CD14-positive monocyte (primary cell): ENCODE measurements around the gene FKBP9. TPM values are rescaled to one million over a fixed set of nuclear protein-coding genes. Genes with fewer than 3 reads are reported as not detected.
A peak's percentile ranks its signal among the peaks of the same experiment; 100 is the strongest.
"Not testable (repeated sequence)": the region's sequence is repeated elsewhere in the genome, so short reads cannot be mapped to it uniquely, and the experiment has no call there.

Experiments used
- DNase-seq, 3 donors: peaks; one replicate each; pipeline ENCODE4 v3.0.0-alpha.2; 2011 to 2022
- H2AFZ ChIP-seq: 2 replicates; pipeline ENCODE4 v1.6.0; 2012; ENCODE audit warnings: mild to moderate bottlenecking, low read depth, low read length, inconsistent platforms; ENCODE audit not compliant: insufficient read depth, poor library complexity, severe bottlenecking
- H3K27ac ChIP-seq, 2 donors: 1 replicate in 1 of 2; 2 replicates in 1 of 2; pipeline ENCODE4 v1.5.1; 2012 to 2013; ENCODE audit warnings: low read length in 2 of 2, control low read depth in 1 of 2, inconsistent platforms in 1 of 2, low read depth in 1 of 2, mild to moderate bottlenecking in 1 of 2
- H3K27me3 ChIP-seq, 2 donors: one replicate each; pipeline versions ENCODE4 v1.6.0 to v1.6.1; 2011 to 2013; ENCODE audit warnings: low read length in 2 of 2; ENCODE audit not compliant: control insufficient read depth in 2 of 2, insufficient read depth in 2 of 2
- H3K36me3 ChIP-seq, 2 donors: replicated peaks in 1 of 2; 1 replicate in 1 of 2; 2 replicates in 1 of 2; pipeline versions ENCODE4 v1.5.1 to v1.6.1; 2012 to 2013; ENCODE audit warnings: low read length in 2 of 2, control low read depth in 1 of 2, inconsistent platforms in 1 of 2, mild to moderate bottlenecking in 1 of 2; ENCODE audit not compliant: insufficient read depth in 2 of 2, control insufficient read depth in 1 of 2
- H3K4me1 ChIP-seq, 2 donors: 1 replicate in 1 of 2; 2 replicates in 1 of 2; pipeline versions ENCODE4 v1.5.1 to v1.6.1; 2012 to 2013; ENCODE audit warnings: low read length in 2 of 2, control low read depth in 1 of 2, inconsistent platforms in 1 of 2, mild to moderate bottlenecking in 1 of 2, moderate library complexity in 1 of 2; ENCODE audit not compliant: insufficient read depth in 2 of 2, control insufficient read depth in 1 of 2
- H3K4me2 ChIP-seq: replicated peaks from 2 replicates; pipeline ENCODE3; 2012; ENCODE audit warnings: low read length, moderate library complexity, mild to moderate bottlenecking; ENCODE audit not compliant: poor library complexity, severe bottlenecking; ENCODE audit errors: extremely low read depth
- H3K4me3 ChIP-seq, 3 experiments: fragments of 200-600 bp in 1 of 3; sonication (generic) in 1 of 3; replicated peaks in 1 of 3; 1 replicate in 2 of 3; 2 replicates in 1 of 3; pipeline ENCODE4 v1.5.1; 2011 to 2013; ENCODE audit warnings: low read length in 3 of 3, mild to moderate bottlenecking in 3 of 3, control low read depth in 2 of 3, low read depth in 2 of 3, inconsistent platforms in 1 of 3, moderate library complexity in 1 of 3
- H3K79me2 ChIP-seq: 2 replicates; pipeline ENCODE4 v1.6.0; 2012; ENCODE audit warnings: mild to moderate bottlenecking, control low read depth, inconsistent platforms, low read length, moderate library complexity; ENCODE audit not compliant: insufficient read depth
- H3K9ac ChIP-seq: 2 replicates; pipeline ENCODE4 v1.6.0; 2017; ENCODE audit warnings: low read length, mild to moderate bottlenecking; ENCODE audit not compliant: insufficient read depth, poor library complexity, severe bottlenecking
- H3K9me3 ChIP-seq, 2 donors: replicated peaks in 1 of 2; 1 replicate in 1 of 2; 2 replicates in 1 of 2; pipeline versions ENCODE4 v1.5.1 to v1.6.1; 2012 to 2013; ENCODE audit warnings: low read length in 2 of 2, control low read depth in 1 of 2; ENCODE audit not compliant: control insufficient read depth in 1 of 2, insufficient read depth in 1 of 2
- H4K20me1 ChIP-seq: 2 replicates; pipeline ENCODE4 v1.6.0; 2012; ENCODE audit warnings: mild to moderate bottlenecking, low read length, control low read depth, moderate library complexity; ENCODE audit not compliant: insufficient read depth
- H3K27ac Mint-ChIP-seq, 7 donors: one replicate each; pipeline ENCODE4 v1.8.0; 2020; ENCODE audit warnings: mild to moderate bottlenecking in 7 of 7, mixed read lengths in 7 of 7, moderate library complexity in 6 of 7, inconsistent platforms in 2 of 7
- H3K27me3 Mint-ChIP-seq, 3 donors: one replicate each; pipeline ENCODE4 v1.8.0; 2021 to 2022; ENCODE audit warnings: low read depth in 3 of 3, mild to moderate bottlenecking in 3 of 3, mixed read lengths in 3 of 3, moderate library complexity in 3 of 3, inconsistent platforms in 1 of 3
- H3K36me3 Mint-ChIP-seq, 2 donors: one replicate each; pipeline ENCODE4 v1.8.0; 2020; ENCODE audit warnings: mixed read lengths in 2 of 2, inconsistent platforms in 1 of 2, mild to moderate bottlenecking in 1 of 2
- H3K4me1 Mint-ChIP-seq: one replicate; pipeline ENCODE4 v1.8.0; 2020; ENCODE audit warnings: mild to moderate bottlenecking, mixed read lengths
- H3K4me3 Mint-ChIP-seq, 2 donors: one replicate each; pipeline ENCODE4 v1.8.0; 2020; ENCODE audit warnings: mild to moderate bottlenecking in 2 of 2, mixed read lengths in 2 of 2, moderate library complexity in 1 of 2
- H3K9me3 Mint-ChIP-seq, 7 donors: one replicate each; pipeline ENCODE4 v1.8.0; 2020 to 2022; ENCODE audit warnings: mixed read lengths in 7 of 7, mild to moderate bottlenecking in 6 of 7, moderate library complexity in 6 of 7, inconsistent platforms in 2 of 7
- WGBS: methylation state at CpG from one replicate; pipeline ENCODE4 v1.1.5; 2013; ENCODE audit warnings: missing lambda C conversion rate; ENCODE audit not compliant: insufficient coverage; 5-methylcytosine and 5-hydroxymethylcytosine counted together
- intact Hi-C, 2 donors: fragments of 100-400 bp; cut with micrococcal nuclease; formaldehyde crosslinking; loops; one replicate each; pipeline versions ENCODE4 v1.15.0 to v1.15.1; 2023
- polyA plus RNA-seq, 3 donors: library from polyadenylated mRNA; depleted of rRNA in 1 of 3; unstranded in 2 of 3; stranded (reverse) in 1 of 3; fragments of 300-500 nt in 2 of 3; fragments of >200 nt in 1 of 3; fragmentation: Illumina TruSeq in 2 of 3; gene quantifications; 1 replicate in 2 of 3; 2 replicates in 1 of 3; pipeline ENCODE4 v1.2.3, GENCODE V29; 2012 to 2021

FKBP9 gene
- polyA plus RNA-seq, 3 donors, result 2.9 to 5.6 (median 4.2) TPM

DNA sequence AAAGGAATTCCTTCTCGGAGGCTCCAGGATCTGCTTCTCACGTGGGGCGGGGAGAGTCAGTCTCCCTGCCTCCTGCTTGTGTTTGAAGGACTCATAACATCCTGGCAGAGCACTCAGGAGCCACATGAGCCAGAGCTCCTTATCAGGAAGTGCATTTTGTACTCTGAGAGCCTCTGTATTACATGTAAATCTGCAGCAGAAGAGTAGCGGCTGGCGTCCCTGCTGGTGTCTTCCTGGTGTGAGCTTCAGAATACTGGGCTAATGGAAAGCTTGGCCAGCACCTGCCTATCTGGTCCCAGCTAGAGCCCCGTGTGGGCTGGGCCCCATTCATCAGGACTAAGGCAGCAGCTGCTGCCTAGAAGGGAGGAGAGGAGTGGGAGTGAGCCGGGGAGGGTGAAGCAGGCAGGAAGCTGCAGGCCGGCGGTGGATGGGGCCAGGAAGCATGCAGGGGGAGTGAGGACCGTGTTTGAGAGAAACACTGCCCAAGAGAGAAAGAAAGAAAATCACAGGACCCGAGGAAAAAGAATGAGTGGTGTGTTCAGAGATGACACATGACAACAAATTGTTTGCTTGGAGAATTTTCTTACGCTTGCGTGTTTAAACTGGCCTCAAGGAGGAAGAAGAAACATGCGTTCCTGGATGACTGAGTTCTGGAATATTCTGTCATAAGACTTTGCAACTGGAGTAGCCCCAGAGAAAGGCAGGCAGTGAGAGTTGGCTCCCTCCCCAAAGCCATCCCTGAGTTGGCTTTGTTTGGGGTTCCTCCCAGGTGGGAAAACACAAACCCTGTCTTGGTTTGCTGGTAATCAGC lies 41.3 kb downstream of the FKBP9 start:
- H4K20me1 ChIP-seq, H3K27ac ChIP-seq, H3K4me1 ChIP-seq, H3K9me3 Mint-ChIP-seq, H3K4me3 ChIP-seq, H3K79me2 ChIP-seq, H3K9ac ChIP-seq, H3K9me3 ChIP-seq, DNase-seq, H3K27me3 ChIP-seq, H3K36me3 Mint-ChIP-seq, H3K36me3 ChIP-seq, intact Hi-C loops: not testable (repeated sequence)
- Histone ChIP-seq H2AFZ (peak overlapping the region; percentile 50), H3K4me2 (peak overlapping the region; percentile 15)
- H3K27me3 Mint-ChIP-seq, result peaks cover 10 to 28% (median 16%) of the 10 kb centered on the region in 3 donors
- H3K4me3 Mint-ChIP-seq, result peak overlapping the region; percentile 37 to 78
- peaks cover 10% of the 10 kb centered on the region for H3K4me1 Mint-ChIP-seq
- WGBS, result 3% methylated on average over 11 of the region's 14 CpGs
- peak overlapping the region in 1 of 7 donors; percentile 71 for H3K27ac Mint-ChIP-seq

- WGBS, result no CpG with 5 or more reads among the region's 4 CpGs
- H3K27ac ChIP-seq, H4K20me1 ChIP-seq, H3K9me3 ChIP-seq, intact Hi-C loops, H3K9ac ChIP-seq, H3K4me3 ChIP-seq, H3K36me3 ChIP-seq, H3K79me2 ChIP-seq, H3K4me1 ChIP-seq, H3K4me2 ChIP-seq, DNase-seq, H3K9me3 Mint-ChIP-seq, H3K36me3 Mint-ChIP-seq, H3K27me3 ChIP-seq, H3K27ac Mint-ChIP-seq, H2AFZ ChIP-seq: not testable (repeated sequence)
- Mint-ChIP-seq H3K4me1 (peaks cover 10% of the 10 kb centered on the region), H3K27me3 (peaks cover 10 to 28% (median 16%) of the 10 kb centered on the region in 3 donors), H3K4me3 (peak overlapping the region in 1 of 2 donors; percentile 78)
Observed at GRCh38 chr7:32999380-32999779, 42.1 kb downstream of the FKBP9 start.

DNA sequence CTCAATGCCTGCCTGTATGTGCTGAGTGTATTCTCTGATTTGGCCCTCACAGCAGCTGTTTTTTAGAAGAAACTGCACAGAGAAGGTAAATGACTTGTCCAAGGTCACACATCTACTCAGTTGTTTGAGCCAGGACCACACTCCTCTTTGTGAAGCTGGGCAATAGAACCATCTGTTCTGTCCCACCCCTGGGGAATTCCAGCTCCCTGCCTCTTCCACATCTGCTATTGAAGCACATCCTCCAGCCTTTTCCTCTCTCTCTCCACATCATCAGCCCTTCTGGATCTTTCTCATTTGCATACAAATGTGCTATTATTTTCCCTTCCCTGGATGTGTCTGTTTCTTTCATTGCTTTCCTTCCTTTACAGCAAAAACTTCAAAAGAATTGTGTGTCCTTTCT lies 45.9 kb downstream of the FKBP9 start:
- H3K9ac ChIP-seq, H3K79me2 ChIP-seq, H4K20me1 ChIP-seq, H3K9me3 Mint-ChIP-seq, H3K4me3 ChIP-seq, H3K4me1 ChIP-seq, H3K4me3 Mint-ChIP-seq, H3K27me3 ChIP-seq, H3K36me3 ChIP-seq, DNase-seq, H3K9me3 ChIP-seq, H3K27ac ChIP-seq, H3K4me2 ChIP-seq, H3K36me3 Mint-ChIP-seq, intact Hi-C loops, H3K27ac Mint-ChIP-seq, H2AFZ ChIP-seq: not testable (repeated sequence)
- Mint-ChIP-seq H3K4me1 (peaks cover 10% of the 10 kb centered on the region), H3K27me3 (peaks cover 9 to 19% (median 11%) of the 10 kb centered on the region in 3 donors)

- H3K9me3 ChIP-seq, H3K4me3 ChIP-seq, H3K4me2 ChIP-seq, H3K9me3 Mint-ChIP-seq, H4K20me1 ChIP-seq, H3K79me2 ChIP-seq, H3K4me1 Mint-ChIP-seq, H3K36me3 ChIP-seq, intact Hi-C loops, H3K4me3 Mint-ChIP-seq, H3K27ac ChIP-seq, H3K9ac ChIP-seq, H3K27me3 Mint-ChIP-seq, H3K27me3 ChIP-seq, H3K4me1 ChIP-seq, H2AFZ ChIP-seq, DNase-seq: not testable (repeated sequence)
- Mint-ChIP-seq H3K27ac (peak overlapping the region in 2 of 7 donors; percentile 36 to 45), H3K36me3 (peaks cover 3 to 12% of the 10 kb centered on the region in 2 donors)
- WGBS, result 91% methylated on average over 10 of the region's 10 CpGs
Observed at GRCh38 chr7:33004104-33004616, 46.9 kb downstream of the FKBP9 start.
